Fibroblast of upper back skin (primary cell): ENCODE measurements around the gene BAIAP2.
A peak's percentile ranks its signal among the peaks of the same experiment; 100 is the strongest.

Source experiments
- DNase-seq: peaks from one replicate; pipeline ENCODE4 v3.0.0-alpha.2; 2013

The BAIAP2 gene, protein sequence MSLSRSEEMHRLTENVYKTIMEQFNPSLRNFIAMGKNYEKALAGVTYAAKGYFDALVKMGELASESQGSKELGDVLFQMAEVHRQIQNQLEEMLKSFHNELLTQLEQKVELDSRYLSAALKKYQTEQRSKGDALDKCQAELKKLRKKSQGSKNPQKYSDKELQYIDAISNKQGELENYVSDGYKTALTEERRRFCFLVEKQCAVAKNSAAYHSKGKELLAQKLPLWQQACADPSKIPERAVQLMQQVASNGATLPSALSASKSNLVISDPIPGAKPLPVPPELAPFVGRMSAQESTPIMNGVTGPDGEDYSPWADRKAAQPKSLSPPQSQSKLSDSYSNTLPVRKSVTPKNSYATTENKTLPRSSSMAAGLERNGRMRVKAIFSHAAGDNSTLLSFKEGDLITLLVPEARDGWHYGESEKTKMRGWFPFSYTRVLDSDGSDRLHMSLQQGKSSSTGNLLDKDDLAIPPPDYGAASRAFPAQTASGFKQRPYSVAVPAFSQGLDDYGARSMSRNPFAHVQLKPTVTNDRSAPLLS

DNA sequence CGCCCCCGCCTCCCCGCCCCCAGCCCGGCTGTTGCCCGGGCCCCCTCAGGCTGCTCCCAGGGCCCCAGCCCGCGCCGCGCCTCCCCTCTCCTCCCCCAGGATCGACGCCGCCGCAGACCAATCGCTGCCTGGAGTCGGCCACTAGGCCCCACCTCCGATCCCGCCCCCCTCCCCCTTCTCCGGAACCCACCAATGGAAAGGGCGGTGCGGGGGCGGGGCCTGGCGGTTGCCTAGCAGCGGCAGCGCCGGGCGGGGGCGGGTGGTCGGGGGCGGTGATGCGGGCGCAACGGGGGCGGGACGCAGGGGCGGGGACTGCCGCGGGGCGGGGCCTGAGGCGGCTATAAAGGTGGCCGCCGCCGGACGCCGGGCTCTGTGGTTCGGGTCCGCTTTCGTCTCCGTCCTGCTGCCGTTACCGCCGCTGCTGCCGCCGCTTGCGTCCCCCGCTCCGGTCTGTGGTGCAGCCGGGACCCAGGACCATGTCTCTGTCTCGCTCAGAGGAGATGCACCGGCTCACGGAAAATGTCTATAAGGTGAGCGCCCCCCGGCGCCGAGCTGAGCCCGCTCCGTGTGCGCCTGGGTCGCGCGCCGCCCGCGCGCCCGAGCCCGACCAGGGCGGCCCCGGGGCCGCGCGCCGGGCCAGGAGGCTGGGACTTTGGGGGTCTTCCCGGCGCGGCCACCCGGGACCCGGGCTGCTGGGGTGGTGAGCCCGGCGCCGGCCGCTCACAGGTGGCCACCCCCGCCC is at the start of gene BAIAP2:
TSS of gene BAIAP2 (plus strand) at position 373 of the 742 bp plus-strand sequence. CDS start at position 477, 104 bp downstream.
- DNase-seq: peak; percentile 93

DNA sequence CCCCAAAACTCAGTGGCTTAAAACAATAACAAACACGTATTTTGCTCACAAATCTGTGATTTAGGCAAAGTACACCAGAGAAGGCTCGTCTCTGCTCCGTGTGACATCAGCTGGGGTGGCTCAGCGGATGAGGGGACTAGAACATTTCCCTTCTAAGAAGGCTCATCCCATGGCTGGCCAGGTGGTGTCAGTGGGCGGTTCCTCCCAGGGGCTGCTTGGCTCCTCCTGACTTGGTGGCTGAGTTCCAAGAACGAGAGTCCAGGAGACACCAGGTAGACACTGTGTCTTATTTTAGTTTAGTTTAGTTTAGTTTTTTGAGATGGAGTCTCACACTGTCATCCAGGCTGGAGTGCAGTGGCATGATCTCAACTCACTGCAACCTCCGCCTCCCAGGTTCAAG is 48.9 kb upstream of the BAIAP2 start:
- DNase-seq: no peak

DNA sequence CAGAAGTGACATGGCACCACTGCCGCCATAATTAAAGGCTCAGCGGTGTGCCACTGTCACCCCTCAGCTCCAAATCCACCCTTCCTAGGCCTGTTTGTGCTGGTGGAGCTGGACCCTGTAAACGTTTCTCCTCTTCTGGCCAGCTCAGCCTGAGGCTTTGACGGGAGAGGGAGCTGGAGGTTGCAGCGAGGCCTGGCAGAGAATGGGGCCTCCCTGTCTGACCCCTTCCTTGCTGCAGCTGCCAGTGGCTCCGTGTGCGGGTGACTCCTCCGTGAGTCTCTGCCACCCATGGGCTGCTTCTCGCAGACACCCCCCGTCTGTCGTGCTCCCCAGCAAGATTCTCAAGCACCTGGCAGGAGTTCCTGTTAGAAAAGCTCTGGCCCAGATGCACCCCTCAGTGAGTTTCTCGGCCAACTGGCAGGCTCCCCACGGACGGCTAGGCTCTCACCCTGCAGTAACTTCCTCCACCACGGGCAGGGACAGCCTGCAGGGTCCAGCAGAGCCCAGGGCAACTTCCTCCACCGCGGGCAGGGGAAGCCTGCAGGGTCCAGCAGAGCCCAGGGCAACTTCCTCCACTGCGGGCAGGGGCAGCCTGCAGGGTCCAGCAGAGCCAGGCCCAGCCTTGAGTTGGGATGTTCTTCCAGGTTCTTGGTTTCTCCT is 48.0 kb upstream of the BAIAP2 start:
- DNase-seq: no peak

DNA sequence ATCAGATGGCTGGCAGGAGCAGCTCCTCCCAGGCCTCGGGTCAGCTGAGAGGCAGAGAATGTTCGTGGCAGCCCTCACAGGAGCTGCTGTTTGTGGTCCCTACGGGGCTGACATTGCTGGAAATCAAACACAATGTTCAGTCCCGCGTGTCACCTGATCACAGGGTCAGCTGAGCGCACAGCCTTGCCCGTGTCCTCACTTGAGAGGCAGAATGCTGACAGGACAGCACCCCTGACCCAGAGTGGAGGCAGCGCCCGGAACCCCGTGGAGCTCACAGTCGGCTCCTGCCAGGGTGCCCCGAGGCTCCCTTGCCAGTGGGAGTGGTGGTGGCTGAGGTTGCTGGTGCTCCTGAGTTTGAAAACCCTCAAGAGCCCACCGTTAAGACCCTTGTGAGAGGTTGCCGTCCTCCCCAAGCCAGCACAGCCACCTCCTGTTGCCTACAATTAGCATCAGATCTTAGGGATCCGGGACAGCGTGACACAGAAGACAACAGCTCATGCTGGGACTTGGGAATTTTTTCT is 47.0 kb upstream of the BAIAP2 start:
- DNase-seq: no peak

DNA sequence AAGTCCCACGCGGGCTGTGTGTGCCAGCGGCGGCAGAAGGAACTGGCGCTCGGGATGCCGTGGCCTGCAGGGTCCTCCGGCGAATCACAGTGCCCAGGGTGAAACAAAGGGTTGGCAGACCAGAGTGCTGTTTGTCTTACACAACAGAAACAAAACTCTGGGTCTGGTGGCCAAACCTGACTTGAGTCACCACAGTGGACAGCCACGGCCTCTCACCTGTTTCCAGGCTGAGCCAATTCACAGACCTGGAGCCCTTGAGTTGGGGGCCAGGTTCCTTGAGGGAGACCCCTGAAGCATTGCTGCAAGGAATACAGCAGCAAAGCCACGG is 45.4 kb upstream of the BAIAP2 start:
- no peak for DNase-seq

DNA sequence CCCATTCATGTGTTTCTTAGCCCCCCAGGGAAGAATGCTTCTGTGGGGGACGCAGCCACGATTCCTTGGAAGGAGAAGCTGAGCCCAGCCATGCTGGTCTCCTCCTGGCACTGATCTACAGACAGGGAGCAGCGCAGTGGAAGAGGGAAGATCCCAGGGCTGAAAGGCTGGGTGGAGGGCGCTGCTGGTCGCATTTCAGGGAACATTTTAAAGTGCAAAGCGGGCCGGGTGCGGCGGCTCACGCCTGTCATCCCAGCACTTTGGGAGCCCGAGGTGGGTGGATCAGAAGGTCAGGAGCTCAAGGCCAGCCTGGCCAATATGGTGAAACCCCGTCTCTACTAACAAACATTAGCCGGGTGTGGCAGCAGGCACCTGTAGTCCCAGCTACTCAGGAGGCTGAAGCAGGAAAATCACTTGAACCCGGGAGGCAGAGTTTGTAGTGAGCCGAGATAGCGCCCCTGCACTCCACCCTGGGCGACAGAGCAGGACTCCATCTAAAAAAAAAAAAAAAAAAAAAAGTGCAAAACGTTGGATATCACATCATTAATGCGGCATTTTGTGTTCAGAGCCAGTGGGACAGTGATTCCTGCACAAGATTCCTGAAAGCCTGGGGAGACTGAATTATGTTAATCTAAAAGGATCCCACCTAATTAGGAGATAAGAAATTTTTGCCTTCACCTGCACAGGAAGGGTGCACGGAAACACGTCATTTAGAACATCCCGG is 43.9 kb upstream of the BAIAP2 start:
- no peak for DNase-seq

DNA sequence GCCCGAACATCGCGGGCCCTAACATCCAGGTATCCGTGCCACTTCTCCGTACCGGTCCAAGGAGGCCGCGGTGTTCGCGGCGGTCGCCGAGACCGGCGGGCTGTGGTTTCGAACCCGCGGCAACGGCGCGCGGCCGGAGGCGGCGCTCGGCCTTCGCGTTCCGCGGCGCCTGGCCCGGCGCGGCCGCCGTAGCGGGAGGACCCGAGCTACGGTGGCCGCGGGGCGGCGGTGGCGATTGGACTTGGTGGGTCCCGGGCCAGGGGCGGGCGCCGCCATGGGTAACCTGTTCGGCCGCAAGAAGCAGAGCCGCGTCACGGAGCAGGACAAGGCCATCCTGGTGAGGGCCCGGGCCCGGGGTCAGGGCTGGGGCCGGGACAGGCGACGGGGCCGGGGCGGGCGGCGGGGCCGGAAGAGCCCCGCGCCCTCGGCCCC is 43.3 kb upstream of the BAIAP2 start, which contains the start of gene CHMP6:
TSS of gene CHMP6 (plus strand) at position 197 of the 432 bp plus-strand sequence. CDS start at position 275, 78 bp downstream.
- peak; percentile 76 for DNase-seq

DNA sequence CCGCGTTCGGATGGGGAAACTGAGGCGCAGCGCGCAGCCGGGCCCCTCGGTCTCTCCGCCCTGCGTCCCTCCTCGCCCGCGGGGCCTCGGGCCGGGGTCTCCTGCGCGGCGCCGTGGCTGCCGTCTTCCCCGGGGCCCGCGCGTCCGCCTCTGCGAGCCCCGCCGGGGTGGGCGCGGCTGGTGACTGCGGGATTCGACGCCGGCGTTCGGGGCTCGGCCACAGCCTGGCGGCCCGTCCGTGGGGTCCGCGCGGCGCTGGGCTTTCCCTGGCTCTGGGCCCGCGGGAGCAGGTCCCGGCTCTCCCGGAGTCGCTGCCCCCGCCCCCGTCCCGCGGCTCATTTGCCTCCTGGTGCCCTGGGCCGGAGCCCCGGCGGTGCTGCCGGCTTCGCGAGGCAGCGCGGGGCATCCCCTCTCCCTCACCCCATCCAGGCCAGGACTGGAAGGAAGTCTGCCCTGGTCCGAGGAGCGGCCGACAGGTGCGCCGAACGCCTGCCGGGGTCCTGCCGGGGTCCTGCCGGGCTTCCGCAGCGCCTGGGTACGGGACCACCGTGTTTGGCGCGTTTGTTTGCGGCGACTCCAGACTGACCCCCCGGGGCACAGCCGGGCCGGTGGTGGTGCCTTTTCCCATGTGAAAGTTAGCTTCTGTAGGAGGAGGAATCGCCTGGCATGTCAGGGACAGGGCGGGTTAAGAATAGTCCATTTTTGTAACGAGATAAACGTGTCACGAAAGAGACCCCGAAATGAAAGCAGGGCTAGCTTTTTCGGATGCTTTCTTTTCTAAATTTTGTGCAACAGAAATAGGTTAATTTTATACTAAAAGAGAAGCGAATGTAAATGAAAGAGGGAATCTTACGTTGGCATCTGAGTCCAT is 42.6 kb upstream of the BAIAP2 start:
- no peak for DNase-seq

DNA sequence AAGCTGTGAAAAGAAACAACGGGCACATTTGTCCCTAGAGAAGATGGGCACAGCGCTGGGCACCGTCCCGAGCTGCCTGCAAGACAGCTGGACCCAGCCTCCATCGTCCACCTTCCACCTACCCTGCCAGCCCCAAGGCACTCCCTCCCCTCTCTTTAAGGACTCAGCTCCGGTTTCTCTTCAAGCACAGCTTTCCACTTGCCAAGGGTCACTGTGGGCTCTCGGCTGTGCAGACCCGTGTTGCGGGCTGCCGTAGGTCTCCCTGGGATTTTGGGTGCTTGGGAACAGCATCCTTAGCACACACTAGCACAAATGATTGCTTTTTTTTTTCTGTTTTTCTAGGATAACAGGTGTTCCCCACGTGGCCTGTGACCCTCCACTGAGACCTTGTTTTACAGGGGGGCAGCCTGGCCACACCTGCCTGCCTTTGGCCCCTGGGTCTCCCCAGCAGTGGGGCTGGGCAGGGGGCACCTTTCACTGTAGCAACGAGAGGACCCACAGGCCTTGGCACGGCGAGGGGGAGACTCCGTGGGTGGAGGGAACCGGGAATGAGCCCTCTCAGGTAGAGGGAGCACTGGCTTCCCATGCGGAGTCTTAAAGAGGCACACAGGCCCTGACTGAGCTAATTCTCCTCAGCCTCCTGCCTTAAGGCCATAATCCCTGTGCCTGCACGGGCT is 41.9 kb upstream of the BAIAP2 start:
- no peak for DNase-seq

DNA sequence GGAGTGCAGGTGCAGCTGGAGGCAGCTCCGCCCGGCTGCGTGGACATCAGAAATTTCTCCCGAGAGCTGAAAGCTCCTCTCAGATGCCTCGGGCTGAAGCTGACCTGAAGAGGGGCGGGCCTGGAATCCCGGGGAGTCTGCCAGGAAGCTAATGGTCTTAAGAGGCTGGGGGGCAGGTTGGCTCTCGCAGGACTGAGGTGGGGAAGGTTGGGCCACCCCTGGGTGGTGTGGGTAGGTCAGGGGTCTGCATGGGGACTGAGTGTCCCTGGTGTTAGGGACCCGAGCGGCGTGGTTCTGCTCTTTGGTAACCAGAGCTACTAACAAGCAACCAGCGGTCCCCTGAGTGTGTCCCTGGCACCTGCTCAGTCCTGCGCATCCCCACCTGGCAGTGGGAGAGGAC is 39.8 kb upstream of the BAIAP2 start:
- DNase-seq: no peak

DNA sequence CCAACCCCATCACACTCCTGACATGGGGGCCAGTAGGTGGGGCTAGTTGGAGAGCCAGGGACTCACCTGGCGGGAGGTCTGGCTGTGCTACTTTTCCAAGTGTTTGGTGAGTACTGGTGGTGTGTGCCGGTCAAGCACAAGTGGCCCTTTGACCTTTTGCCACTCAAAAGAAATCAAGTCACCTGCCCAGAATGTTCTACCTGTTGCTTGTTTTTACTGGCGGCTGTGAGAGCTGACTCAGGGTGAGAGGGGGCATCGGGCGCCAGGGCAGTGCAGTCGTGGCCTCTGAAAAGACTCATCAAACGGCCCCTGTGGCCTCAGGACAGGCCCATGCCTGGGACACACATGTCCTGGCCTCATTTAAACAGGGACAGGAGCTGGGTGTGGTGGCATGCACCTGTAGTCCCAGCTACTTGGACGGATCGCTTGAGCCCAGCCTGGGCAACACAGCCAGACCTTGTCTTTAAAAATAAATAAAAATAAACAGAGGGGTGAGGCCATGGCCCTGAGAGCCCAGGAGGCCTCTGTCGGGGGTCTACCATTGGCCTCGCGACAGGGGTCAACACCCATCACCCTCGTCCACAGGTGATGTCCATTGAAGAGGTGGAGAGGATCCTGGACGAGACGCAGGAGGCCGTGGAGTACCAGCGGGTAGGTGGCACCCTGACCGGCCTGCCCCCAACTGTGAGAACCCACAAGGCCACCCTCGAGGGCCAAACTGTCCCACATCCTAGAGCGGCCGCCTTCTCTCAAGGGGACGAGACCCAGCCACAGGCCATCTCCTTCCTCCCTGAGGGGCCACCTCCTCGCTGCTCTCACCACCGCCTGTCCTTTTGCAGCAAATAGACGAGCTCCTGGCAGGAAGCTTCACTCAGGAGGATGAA is 38.3 kb upstream of the BAIAP2 start:
- no peak for DNase-seq

DNA sequence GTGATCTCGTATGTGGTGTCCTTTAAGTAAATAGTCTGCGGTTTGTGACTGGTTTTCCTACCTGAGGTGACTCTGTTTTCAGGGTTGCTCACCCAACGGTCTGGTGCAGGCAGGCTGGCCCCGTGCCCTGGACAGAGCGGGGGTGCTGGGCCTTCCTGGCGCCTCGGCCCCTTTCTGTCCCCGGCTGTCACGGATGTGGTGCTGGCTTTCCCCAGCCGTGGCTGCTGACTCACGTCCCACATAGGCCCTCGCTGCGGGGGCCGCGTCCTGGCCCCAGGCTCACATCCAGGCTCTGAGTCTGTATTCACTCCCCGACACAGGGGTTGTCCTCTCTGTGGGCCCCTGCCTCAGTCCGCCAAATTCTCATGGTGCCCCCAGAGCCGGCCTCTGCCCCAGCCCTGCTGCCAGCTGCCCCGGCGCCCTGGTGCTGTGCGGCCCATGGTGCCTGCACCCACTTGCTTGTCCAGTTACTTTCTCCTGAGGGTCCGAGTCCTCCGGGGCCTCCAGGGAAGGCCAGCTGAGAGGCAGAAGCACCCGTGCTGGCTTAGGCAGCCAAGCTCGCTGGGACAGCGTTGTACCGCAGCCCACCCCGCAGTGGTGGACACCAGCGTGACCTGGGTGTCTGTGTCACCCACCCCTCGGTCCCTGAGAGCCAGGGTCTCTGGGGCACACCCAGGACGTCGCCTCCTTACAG is 37.4 kb upstream of the BAIAP2 start:
- no peak for DNase-seq

DNA sequence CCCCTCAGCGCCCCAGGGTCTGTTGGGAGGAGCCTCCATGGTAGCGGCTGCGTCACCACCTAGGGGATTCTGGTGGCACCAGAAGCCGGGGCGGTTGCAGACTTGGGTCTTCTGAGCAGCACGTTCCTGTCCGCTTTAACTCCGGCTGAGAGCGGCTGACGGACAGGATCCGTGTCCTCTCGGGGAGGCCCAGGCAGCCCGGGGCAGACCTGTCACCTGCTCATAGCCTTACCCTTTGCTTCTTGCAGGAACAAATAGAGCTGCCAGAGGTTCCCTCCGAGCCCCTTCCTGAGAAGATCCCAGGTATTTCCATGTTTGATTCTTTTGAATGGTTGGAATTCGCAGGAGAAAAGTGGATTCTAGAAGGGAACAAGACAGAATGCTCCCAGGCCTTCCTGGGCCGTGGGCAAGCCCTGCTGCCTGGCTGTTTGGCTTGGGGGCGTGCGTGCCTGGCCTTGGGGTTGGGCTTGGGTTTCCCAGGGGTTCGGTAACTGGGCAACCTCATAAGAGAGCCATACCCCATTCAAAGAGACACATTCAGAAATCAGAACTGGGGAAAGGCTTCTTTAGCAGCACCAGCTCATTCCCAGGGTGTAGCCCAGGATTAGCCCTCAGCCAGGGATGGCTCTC is 36.7 kb upstream of the BAIAP2 start:
- no peak for DNase-seq

DNA sequence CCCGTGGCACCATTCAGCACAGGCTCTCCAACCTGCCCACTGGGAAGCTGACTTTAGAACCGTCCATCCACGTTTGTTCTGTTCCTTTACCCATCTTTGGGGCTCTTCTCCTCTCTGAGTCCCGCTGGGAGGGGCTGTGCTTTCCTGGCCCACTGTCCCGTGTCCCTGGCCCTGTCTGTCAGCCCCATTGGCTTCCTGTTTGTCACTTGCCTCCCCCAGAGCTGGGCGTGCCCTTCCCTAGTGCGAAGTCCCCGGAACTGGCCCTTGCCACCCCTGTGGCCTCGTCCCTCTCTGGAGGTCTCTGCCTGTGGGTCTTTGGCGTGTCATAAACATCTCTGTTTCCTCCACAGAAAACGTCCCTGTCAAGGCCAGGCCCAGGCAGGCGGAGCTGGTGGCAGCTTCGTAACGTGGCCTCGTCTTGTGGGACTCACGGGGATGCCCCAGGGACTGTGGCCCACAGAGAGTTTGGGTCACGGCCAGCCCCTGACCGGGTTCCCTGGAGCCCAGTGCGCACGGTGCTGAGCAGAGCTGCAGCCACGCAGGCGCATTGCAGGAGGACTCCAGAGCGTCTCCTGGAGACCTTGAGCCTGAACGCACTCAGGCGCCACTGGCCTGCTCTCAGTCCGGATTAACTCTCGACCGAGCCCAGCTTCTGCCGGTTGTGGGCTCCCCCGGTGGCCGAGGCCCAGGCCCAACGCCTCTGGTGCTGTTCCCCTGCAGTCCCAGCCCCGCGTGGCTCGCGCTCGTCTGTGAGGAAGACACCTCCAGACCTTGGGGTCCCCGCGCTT is 36.0 kb upstream of the BAIAP2 start:
- no peak for DNase-seq

DNA sequence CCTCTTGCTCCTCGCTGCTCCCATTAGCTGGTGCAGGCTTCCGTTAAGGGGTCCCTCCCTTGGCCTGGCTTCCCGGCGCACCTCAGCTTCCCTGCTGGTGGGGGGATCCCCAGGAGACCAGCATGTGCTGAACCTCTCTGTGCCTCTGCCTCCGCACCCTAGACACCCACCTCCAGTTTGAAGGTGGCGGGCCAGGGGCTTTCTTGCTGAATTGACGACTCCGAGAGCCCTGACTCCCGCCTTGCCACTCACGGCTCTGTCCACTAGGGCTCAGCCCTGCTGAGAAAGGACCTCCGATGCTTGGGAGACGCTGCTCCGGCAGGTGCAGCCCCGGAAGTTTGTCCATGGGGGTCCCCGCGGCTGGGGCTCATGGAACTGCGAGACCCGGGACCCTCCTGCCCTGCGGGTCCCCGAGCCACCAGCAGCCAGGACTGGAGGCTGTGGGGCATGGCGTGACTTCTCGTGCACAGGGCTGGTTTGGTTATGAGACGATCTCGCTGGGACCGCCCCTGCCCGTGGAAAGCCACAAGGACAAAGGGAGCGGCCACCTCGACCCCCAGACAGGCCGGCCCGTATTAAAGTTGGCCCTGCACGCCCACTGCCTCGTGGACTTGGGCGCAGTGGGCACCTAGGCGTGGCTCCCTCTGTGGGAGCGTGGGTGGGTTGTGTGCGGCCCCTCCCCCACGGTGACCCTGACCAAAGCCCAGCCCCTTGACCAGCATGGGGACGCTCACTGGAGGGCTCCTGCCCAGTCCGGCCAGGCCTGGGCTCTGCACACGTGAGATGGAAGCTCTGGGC is 35.2 kb upstream of the BAIAP2 start:
- no peak for DNase-seq

DNA sequence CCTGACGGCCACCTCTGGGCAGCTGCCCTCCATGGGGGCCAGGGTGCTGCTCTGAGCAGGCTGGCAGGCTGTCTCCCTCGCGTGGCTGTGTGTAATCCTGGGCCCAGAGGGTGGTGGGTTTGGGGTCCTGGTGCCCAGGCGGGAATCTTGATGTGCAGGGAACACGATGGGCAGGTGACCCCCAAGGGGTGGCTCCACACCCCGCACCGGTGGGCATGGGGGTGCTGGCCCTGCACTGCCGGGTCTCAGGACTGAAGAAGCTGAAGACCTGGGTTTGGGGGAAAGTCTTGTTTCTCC is 34.7 kb upstream of the BAIAP2 start:
- DNase-seq: no peak
